ENCODE data around the gene DYRK1B. TPM values are rescaled to one million over a fixed set of nuclear protein-coding genes. Genes with fewer than 3 reads are reported as not detected.

The DYRK1B gene
- total RNA-seq, 1 experiment from 2014 or later, result 2.4 TPM

DNA sequence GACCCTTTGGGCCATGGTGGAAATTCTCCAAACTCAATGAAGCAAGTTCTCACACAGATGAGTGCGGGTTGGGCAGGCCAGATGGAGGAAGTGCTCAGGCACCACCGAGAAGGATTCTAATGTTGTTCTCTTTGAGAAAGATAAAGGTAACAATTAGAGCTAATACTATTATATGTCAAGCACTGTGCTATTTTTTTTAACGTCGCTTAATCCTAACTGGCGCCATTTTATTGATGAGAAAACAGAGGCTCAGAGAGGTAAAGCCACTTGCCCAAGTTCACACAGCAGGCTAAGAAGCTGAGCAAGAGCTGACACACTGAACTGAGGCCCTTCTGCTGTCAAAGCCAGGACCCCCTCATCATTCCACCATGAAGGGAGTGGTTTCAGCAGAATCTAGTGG, 11.2 kb upstream of the DYRK1B start:
- ChIA-PET POLR2A (ENCODE audit: unreplicated experiment) (no interaction called here), CTCF (interaction anchor here (0.6 to 1.2 kb wide), 3 partner anchors 11 to 126 kb away, joined by 3 to 4 read pairs (median 3); partner anchors contain the start of genes DYRK1B and PSMC4)
- Histone ChIP-seq H3K4me3 (ENCODE audit: low read length) (peak overlapping the region; percentile 99), H3K36me3 (ENCODE audit: low read depth, low read length) (peaks cover 2% of the 10 kb centered on the region; the same call in 1 of the 2 replicates), H3K9ac (ENCODE audit: low read length) (peak overlapping the region; percentile 99), H3K4me1 (ENCODE audit: insufficient read depth, low read length) (peaks cover 32% of the 10 kb centered on the region), H3K79me2 (ENCODE audit: low read length) (peaks cover 61% of the 10 kb centered on the region), H3K9me2 (replicated peaks; ENCODE audit: low read length) (no peaks in the 10 kb centered on the region), H3K27ac (ENCODE audit: low read length) (no peak overlapping the region), H3F3A (ENCODE audit: low read length, unreplicated experiment) (no peaks in the 10 kb centered on the region), H3K27me3 (ENCODE audit: low read length) (no peaks in the 10 kb centered on the region), H3K9me3 (ENCODE audit: low read length) (no peaks in the 10 kb centered on the region), H4K20me1 (ENCODE audit: low read length) (peaks cover 41% of the 10 kb centered on the region), H2AFZ (ENCODE audit: low read length) (no peak overlapping the region), H3K4me2 (ENCODE audit: low read length) (peak overlapping the region; percentile 97)
- ATAC-seq, result no peak
- TF ChIP-seq EZH2 (IDR thresholded peaks at IDR 0.05; ENCODE audit: low read length, unreplicated experiment), result no peak
- TF ChIP-seq, protein P1, sequence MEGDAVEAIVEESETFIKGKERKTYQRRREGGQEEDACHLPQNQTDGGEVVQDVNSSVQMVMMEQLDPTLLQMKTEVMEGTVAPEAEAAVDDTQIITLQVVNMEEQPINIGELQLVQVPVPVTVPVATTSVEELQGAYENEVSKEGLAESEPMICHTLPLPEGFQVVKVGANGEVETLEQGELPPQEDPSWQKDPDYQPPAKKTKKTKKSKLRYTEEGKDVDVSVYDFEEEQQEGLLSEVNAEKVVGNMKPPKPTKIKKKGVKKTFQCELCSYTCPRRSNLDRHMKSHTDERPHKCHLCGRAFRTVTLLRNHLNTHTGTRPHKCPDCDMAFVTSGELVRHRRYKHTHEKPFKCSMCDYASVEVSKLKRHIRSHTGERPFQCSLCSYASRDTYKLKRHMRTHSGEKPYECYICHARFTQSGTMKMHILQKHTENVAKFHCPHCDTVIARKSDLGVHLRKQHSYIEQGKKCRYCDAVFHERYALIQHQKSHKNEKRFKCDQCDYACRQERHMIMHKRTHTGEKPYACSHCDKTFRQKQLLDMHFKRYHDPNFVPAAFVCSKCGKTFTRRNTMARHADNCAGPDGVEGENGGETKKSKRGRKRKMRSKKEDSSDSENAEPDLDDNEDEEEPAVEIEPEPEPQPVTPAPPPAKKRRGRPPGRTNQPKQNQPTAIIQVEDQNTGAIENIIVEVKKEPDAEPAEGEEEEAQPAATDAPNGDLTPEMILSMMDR (conservative IDR thresholded peaks at IDR 0.05; ENCODE audit: low read depth, low read length), result no peak
- no peak for TF ChIP-seq EZH2phosphoT487 (IDR thresholded peaks at IDR 0.05; ENCODE audit: borderline replicate concordance, low read length)
- no peak for DNase-seq
- BruUV-seq (replicated peaks), result no TSS peak
- intact Hi-C loops (cut with micrococcal nuclease), result loop anchor here (2.0 kb wide), 2 partner anchors 52 to 80 kb away; no protein-coding TSS in a partner anchor

DNA sequence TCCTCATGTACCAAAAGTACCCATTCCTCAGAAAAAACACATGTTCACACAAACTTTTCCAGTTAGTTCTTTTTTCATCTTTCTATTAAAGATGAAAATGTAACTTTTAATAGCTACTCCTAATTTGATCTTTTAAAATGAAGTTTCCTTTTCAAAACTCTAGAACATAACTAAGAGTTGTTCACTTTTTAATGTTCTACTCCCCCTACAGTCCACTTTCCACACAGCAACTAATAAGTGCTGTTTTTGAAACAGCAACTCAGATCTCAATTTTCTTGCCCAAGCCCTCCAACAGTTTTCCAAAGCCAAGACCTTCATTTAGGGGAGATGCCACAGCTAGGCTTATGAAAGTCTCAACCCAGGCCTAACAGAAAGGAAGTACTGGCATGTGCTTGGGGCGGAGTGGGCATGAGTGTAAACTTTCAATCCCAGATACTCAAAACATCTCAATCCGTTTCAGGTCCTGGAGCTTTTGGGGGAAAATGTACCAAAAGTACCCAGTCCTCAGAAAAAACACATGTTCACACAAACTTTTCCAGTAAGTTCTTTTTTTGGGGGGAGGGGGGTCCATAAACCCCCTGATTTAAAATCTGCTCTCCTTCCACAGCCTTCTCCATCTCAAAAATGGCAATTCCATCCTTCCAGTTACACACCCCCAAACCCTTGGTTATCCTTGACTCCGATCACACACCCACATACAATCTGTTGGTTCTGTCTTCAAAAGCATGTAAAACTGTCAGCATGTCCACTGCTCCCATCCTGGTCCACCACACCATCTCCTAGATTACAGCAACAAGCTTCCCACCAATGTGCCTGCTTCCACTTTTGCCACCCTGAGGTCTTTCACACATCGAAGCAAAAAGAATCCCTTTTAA, 10.2 kb upstream of the DYRK1B start:
- intact Hi-C loops (cut with micrococcal nuclease), result loop anchor here (2.0 kb wide), 2 partner anchors 51 to 79 kb away; no protein-coding TSS in a partner anchor
- H3K4me1 ChIP-seq (ENCODE audit: insufficient read depth, low read length), result peaks cover 32% of the 10 kb centered on the region
- H3K27me3 ChIP-seq (ENCODE audit: low read length), result no peaks in the 10 kb centered on the region
- H3K9ac ChIP-seq (ENCODE audit: low read length), result peak overlapping the region; percentile 99
- DNase-seq (peak; percentile 64), ATAC-seq (no peak)
- ChIA-PET CTCF (interaction anchor here (0.6 to 2.1 kb wide), 3 partner anchors 51 to 127 kb away, joined by 3 to 8 read pairs (median 4); partner anchors contain the start of gene PSMC4), POLR2A (ENCODE audit: unreplicated experiment) (interaction anchor here (0.6 kb wide), 1 partner anchor 26 kb away, joined by 13 read pairs; no protein-coding TSS in a partner anchor)
- no peak for TF ChIP-seq EZH2 (IDR thresholded peaks at IDR 0.05; ENCODE audit: low read length, unreplicated experiment)
- TF ChIP-seq, protein P1 (conservative IDR thresholded peaks at IDR 0.05; ENCODE audit: low read depth, low read length), result peak; percentile 64
- peak overlapping the region; percentile 99 for H3K4me3 ChIP-seq (ENCODE audit: low read length)
- peaks cover 71% of the 10 kb centered on the region for H3K79me2 ChIP-seq (ENCODE audit: low read length)
- no peaks in the 10 kb centered on the region for H3F3A ChIP-seq (ENCODE audit: low read length, unreplicated experiment)
- H4K20me1 ChIP-seq (ENCODE audit: low read length), result peaks cover 45% of the 10 kb centered on the region
- no TSS peak for BruUV-seq (replicated peaks)
- H3K36me3 ChIP-seq (ENCODE audit: low read depth, low read length), result peaks cover 11% of the 10 kb centered on the region
- no peak overlapping the region for H3K27ac ChIP-seq (ENCODE audit: low read length)
- peak overlapping the region; percentile 97 for H3K4me2 ChIP-seq (ENCODE audit: low read length)
- H3K9me2 ChIP-seq (replicated peaks; ENCODE audit: low read length), result no peaks in the 10 kb centered on the region
- no peaks in the 10 kb centered on the region for H3K9me3 ChIP-seq (ENCODE audit: low read length)
- H2AFZ ChIP-seq (ENCODE audit: low read length), result no peak overlapping the region
